OCI-LY3 (cell line): Measurements from ENCODE around the gene SLC39A1.

Experiments used
- H2AFZ ChIP-seq: fragments of 200-600, 300-600 bp; shearing (Covaris generic); 2 replicates; pipeline ENCODE4 v1.6.0; 2014; ENCODE audit warnings: antibody characterized with exemption, low read depth, low read length
- H3K27ac ChIP-seq: fragments of 200-600, 300-600 bp; sonication (generic); 2 replicates; pipeline ENCODE4 v1.5.1; 2014; ENCODE audit warnings: mild to moderate bottlenecking, low read length, moderate library complexity, mixed read lengths
- H3K27me3 ChIP-seq: fragments of 200-600, 300-600 bp; sonication (generic); 2 replicates; pipeline ENCODE4 v1.6.1; 2014; ENCODE audit warnings: low read depth, low read length, mixed read lengths
- H3K36me3 ChIP-seq: fragments of 200-600, 300-600 bp; sonication (generic); replicated peaks from 2 replicates; pipeline ENCODE3; 2014; ENCODE audit warnings: low read depth, low read length, mixed read lengths
- H3K4me1 ChIP-seq: fragments of 300-600, 200-600 bp; sonication (generic); 2 replicates; pipeline ENCODE4 v1.6.1; 2014; ENCODE audit warnings: low read length, mixed read lengths
- H3K4me2 ChIP-seq: fragments of 200-600, 300-600 bp; sonication (generic); 2 replicates; pipeline ENCODE4 v1.6.1; 2014; ENCODE audit warnings: low read length, mixed read lengths
- H3K4me3 ChIP-seq: fragments of 300-600, 200-600 bp; sonication (generic); 2 replicates; pipeline ENCODE4 v1.5.1; 2014; ENCODE audit warnings: antibody characterized with exemption, mild to moderate bottlenecking, low read length, moderate library complexity
- H3K79me2 ChIP-seq: fragments of 300-600, 200-600 bp; shearing (Covaris generic); 2 replicates; pipeline ENCODE4 v1.6.1; 2014; ENCODE audit warnings: mild to moderate bottlenecking, low read length, mixed read lengths
- H3K9ac ChIP-seq: fragments of 300-600, 200-600 bp; shearing (Covaris generic); 2 replicates; pipeline ENCODE4 v1.6.0; 2014; ENCODE audit warnings: mild to moderate bottlenecking, low read length, moderate library complexity
- H3K9me3 ChIP-seq: fragments of 200-600, 300-600 bp; shearing (Covaris generic); 2 replicates; pipeline ENCODE4 v1.6.1; 2014; ENCODE audit warnings: low read length, mixed read lengths; ENCODE audit not compliant: insufficient read depth
- H4K20me1 ChIP-seq: fragments of 200-600, 300-600 bp; sonication (generic); 2 replicates; pipeline ENCODE4 v1.6.1; 2016; ENCODE audit warnings: low read length, mixed read lengths; ENCODE audit not compliant: insufficient read depth
- CTCF ChIP-seq: fragments of 200-600, 300-600 bp; sonication (generic); IDR thresholded peaks from 2 replicates; pipeline ENCODE4 v1.5.1; 2014; ENCODE audit warnings: antibody characterized with exemption, low read length, low read depth
- EZH2phosphoT487 ChIP-seq: fragments of 200-600 bp; shearing (Covaris generic); IDR thresholded peaks from 2 replicates; pipeline ENCODE4 v1.6.1; 2018; ENCODE audit warnings: antibody characterized with exemption, mixed run types, low read depth

The SLC39A1 gene

DNA sequence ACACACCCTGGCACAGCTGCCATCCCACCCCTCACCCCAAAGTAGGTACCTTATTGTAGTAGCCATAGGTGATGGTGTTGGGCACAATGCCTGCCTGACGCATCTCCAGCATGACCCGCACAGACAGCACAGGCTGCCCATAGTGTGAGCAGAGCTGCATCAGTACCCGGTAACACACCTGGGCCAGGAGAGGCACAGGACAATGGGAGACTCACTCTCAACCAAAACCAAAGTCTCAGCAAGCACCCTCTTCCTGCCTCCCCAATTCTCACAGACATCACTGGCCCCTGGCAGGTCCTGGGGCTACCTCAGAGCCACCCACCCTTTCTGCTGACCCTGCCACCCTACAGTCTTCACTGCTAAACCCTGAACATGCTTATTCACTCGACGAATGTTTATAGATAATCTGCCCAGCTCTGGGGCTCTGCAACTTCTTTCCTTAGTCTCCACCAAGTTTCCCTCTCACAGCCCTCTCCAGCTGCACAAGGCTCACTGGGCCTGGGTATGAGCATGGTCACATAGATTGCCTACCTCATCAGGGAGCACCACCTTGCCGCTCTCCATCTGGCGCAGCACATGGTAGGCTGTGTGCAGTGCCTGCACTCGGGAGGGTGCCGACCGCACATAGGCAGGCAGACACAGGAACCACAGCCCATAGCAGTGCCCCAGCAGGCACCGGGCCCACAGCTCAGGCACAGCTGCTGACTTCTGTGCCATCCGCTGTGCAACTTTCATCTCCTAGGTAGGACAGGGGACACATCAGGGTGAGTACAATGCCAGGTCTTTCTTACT lies 27.1 kb downstream of the SLC39A1 start:
- Histone ChIP-seq H3K27me3 (no peaks in the 10 kb centered on the region), H4K20me1 (no peaks in the 10 kb centered on the region; the same call in none of the 2 replicates), H3K4me2 (no peak overlapping the region), H3K36me3 (peaks cover 80% of the 10 kb centered on the region), H3K79me2 (no peaks in the 10 kb centered on the region), H3K9me3 (no peaks in the 10 kb centered on the region), H3K4me1 (no peaks in the 10 kb centered on the region), H3K27ac (no peak overlapping the region), H3K4me3 (no peak overlapping the region), H3K9ac (no peak overlapping the region), H2AFZ (no peak overlapping the region)
- TF ChIP-seq CTCF (no peak), EZH2phosphoT487 (no peak)

GRCh38 chr1:153934746-153935145 lies 28.6 kb downstream of the SLC39A1 start:
- TF ChIP-seq CTCF (no peak), EZH2phosphoT487 (no peak)
- H3K36me3 ChIP-seq: peaks cover 79% of the 10 kb centered on the region

GRCh38 chr1:153933955-153934354 lies 29.4 kb downstream of the SLC39A1 start:
- H3K36me3 ChIP-seq: peaks cover 78% of the 10 kb centered on the region

More at GRCh38 chr1:153934746-153935145, 28.6 kb downstream of the SLC39A1 start:
- Histone ChIP-seq H3K4me2 (no peak overlapping the region), H3K4me3 (no peak overlapping the region), H3K79me2 (no peaks in the 10 kb centered on the region), H2AFZ (no peak overlapping the region), H3K4me1 (no peaks in the 10 kb centered on the region), H3K27me3 (no peaks in the 10 kb centered on the region), H3K9me3 (no peaks in the 10 kb centered on the region), H3K9ac (no peak overlapping the region), H3K27ac (no peak overlapping the region), H4K20me1 (no peaks in the 10 kb centered on the region; the same call in none of the 2 replicates)

More at GRCh38 chr1:153933955-153934354, 29.4 kb downstream of the SLC39A1 start:
- H3K4me1 ChIP-seq: no peaks in the 10 kb centered on the region
- H3K27ac ChIP-seq: no peak overlapping the region
- H3K9ac ChIP-seq: no peak overlapping the region
- no peak overlapping the region for H3K4me3 ChIP-seq
- H3K9me3 ChIP-seq: no peaks in the 10 kb centered on the region
- no peaks in the 10 kb centered on the region; the same call in none of the 2 replicates for H4K20me1 ChIP-seq
- no peaks in the 10 kb centered on the region for H3K79me2 ChIP-seq
- no peaks in the 10 kb centered on the region for H3K27me3 ChIP-seq
- no peak for TF ChIP-seq EZH2phosphoT487
- TF ChIP-seq CTCF: no peak
- H3K4me2 ChIP-seq: no peak overlapping the region
- no peak overlapping the region for H2AFZ ChIP-seq
